Activated naive CD4-positive, alpha-beta T cell treated with anti-CD3 and anti-CD28 coated beads, Interleukin-2, amount 50 U/mL, for 16 hours (primary cell): ENCODE results near the gene VANGL2.

ENCODE experiments used
- DNase-seq: peaks from one replicate; pipeline ENCODE4 v3.0.0-alpha.2; 2020

Gene VANGL2

GRCh38 chr1:160406131-160406968, 6.0 kb downstream of the VANGL2 start:
- no peak for DNase-seq

- no peak for DNase-seq
Observed at GRCh38 chr1:160407839-160408801, 7.8 kb downstream of the VANGL2 start.

GRCh38 chr1:160408864-160409263, 8.5 kb downstream of the VANGL2 start:
- no peak for DNase-seq

- DNase-seq = no peak
Observed at GRCh38 chr1:160409486-160409885, 9.1 kb downstream of the VANGL2 start.

- no peak for DNase-seq
Observed at GRCh38 chr1:160410406-160411005, 10.1 kb downstream of the VANGL2 start.

GRCh38 chr1:160411271-160412027, 11.1 kb downstream of the VANGL2 start:
- no peak for DNase-seq

- no peak for DNase-seq
Observed at GRCh38 chr1:160412028-160412362, 11.6 kb downstream of the VANGL2 start.

GRCh38 chr1:160413716-160414115, 13.4 kb downstream of the VANGL2 start:
- DNase-seq = no peak

- no peak for DNase-seq
Observed at GRCh38 chr1:160414881-160415280, 14.5 kb downstream of the VANGL2 start.

- no peak for DNase-seq
Observed at GRCh38 chr1:160415696-160416290, 15.4 kb downstream of the VANGL2 start.

GRCh38 chr1:160416369-160416768, 16.0 kb downstream of the VANGL2 start:
- DNase-seq = no peak

GRCh38 chr1:160418483-160418882, 18.1 kb downstream of the VANGL2 start:
- no peak for DNase-seq

GRCh38 chr1:160419150-160419837, 18.9 kb downstream of the VANGL2 start:
- DNase-seq = no peak

GRCh38 chr1:160419838-160420169, 19.4 kb downstream of the VANGL2 start:
- DNase-seq = no peak

- no peak for DNase-seq
Observed at GRCh38 chr1:160420881-160421842, 20.8 kb downstream of the VANGL2 start.

- no peak for DNase-seq
Observed at GRCh38 chr1:160421881-160422280, 21.5 kb downstream of the VANGL2 start.

GRCh38 chr1:160423966-160424365, 23.6 kb downstream of the VANGL2 start:
- no peak for DNase-seq

GRCh38 chr1:160425847-160426246, 25.5 kb downstream of the VANGL2 start:
- no peak for DNase-seq

- no peak for DNase-seq
Observed at GRCh38 chr1:160427625-160428024, 27.3 kb downstream of the VANGL2 start.

- no peak for DNase-seq
Observed at GRCh38 chr1:160428053-160428452, 27.7 kb downstream of the VANGL2 start.

GRCh38 chr1:160428655-160429054, 28.3 kb downstream of the VANGL2 start:
- no peak for DNase-seq
